Spleen (tissue), 7 donors: Measurements from ENCODE around the gene PLCB1.

ENCODE experiments used
- CTCF ChIP-seq, 11 experiments: fragments of 200-600 bp in 7 of 11; fragments of 450-650 bp in 4 of 11; sonication (generic) in 4 of 11; IDR thresholded peaks in 8 of 11; conservative IDR thresholded peaks in 3 of 11; 1 replicate in 7 of 11; 2 replicates in 4 of 11; pipeline versions ENCODE4 v1.4.0 to v1.8.0; 2016 to 2021; ENCODE audit warnings: antibody characterized with exemption in 11 of 11, inconsistent platforms in 4 of 11, mild to moderate bottlenecking in 1 of 11
- POLR2A ChIP-seq, 3 donors: fragments of 450-650 bp; IDR thresholded peaks; one replicate each; pipeline ENCODE4 v1.5.1; 2017; ENCODE audit warnings: antibody characterized with exemption in 3 of 3, mild to moderate bottlenecking in 1 of 3
- donor health status: DM: no; HTN: no; CAD: no; lungs with moderate emphysema.
- donor health status: DM: no; HTN: no; CAD: no.
- donor health status: DM: no; HTN: no; CAD: no.

- TF ChIP-seq CTCF (IDR thresholded peaks at IDR 0.05 in 8 of 11, conservative IDR thresholded peaks at IDR 0.05 in 3 of 11): no peak
- TF ChIP-seq POLR2A (IDR thresholded peaks at IDR 0.05): no peak
Observed at GRCh38 chr20:8313073-8313472, 181.0 kb downstream of the PLCB1 start.
